Astrocyte (in vitro differentiated cells and primary cell): ENCODE measurements around the gene AGXT.

ENCODE experiments used
- EZH2 ChIP-seq: IDR thresholded peaks from 2 replicates; pipeline ENCODE4 v1.6.1; 2012; ENCODE audit warnings: mild to moderate bottlenecking, low read length, inconsistent platforms; ENCODE audit not compliant: insufficient read depth
- TF ChIP-seq, protein P1 (sequence below): IDR thresholded peaks from 2 replicates; pipeline ENCODE4 v1.5.1; 2011; ENCODE audit warnings: low read depth, mild to moderate bottlenecking, inconsistent platforms, low read length, moderate library complexity; ENCODE audit not compliant: insufficient read depth

DNA sequence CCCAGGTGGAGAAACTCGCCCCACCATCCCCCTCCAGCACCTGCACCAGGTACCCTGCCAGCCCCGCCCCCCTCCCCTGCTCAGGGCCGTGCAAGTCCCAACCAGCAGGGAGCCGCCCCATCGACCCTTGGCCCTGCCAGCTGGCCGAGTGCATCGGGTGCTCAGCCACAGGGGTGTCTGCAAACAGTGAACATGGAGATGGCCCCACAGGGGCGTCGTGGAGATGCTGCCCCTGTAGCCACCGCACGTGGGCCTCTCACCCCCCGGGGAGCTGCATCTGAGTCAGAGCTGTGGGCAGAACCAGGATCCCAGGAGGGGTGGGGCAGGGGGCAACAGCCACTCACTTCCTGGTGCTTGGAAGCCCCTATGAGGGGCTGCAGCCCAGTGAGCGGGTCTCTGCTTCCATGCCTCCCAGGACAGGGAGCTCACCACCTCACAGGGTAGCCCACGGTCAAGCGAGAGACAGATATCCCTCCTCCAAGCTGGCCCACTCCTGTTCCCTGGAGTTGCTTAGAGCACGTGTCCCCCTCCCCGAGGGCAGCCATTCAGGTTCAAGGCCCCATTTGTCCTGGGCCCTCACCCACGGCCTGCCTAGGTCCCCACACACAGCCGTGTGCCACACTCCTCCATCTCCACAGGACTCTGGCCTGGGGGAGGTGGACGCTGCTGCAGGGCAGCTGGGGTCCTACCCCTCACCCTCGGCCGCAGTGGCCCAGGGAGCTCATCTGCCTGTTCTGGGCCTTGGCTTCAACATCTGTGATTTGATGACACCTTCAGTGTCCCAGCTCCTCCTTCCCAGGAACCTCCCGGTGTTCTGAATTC, 28.5 kb downstream of the AGXT start:
- TF ChIP-seq, protein P1, sequence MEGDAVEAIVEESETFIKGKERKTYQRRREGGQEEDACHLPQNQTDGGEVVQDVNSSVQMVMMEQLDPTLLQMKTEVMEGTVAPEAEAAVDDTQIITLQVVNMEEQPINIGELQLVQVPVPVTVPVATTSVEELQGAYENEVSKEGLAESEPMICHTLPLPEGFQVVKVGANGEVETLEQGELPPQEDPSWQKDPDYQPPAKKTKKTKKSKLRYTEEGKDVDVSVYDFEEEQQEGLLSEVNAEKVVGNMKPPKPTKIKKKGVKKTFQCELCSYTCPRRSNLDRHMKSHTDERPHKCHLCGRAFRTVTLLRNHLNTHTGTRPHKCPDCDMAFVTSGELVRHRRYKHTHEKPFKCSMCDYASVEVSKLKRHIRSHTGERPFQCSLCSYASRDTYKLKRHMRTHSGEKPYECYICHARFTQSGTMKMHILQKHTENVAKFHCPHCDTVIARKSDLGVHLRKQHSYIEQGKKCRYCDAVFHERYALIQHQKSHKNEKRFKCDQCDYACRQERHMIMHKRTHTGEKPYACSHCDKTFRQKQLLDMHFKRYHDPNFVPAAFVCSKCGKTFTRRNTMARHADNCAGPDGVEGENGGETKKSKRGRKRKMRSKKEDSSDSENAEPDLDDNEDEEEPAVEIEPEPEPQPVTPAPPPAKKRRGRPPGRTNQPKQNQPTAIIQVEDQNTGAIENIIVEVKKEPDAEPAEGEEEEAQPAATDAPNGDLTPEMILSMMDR, result no peak
- TF ChIP-seq EZH2, result no peak
